ENCODE data around the gene LMBR1. TPM values are rescaled to one million over a fixed set of nuclear protein-coding genes. Genes with fewer than 3 reads are reported as not detected.

Gene LMBR1
- total and polyA plus RNA-seq, 2 donors (not counting 1 experiment from before 2014, with no cell fraction given), result 30.8 to 41.6 TPM

GRCh38 chr7:156898938-156899337 is 6.0 kb upstream of the LMBR1 start:
- no peaks in the 10 kb centered on the region for H3K36me3 ChIP-seq (ENCODE audit: control insufficient read depth, insufficient read depth, low read length)
- no peaks in the 10 kb centered on the region for H4K20me1 ChIP-seq (ENCODE audit: control insufficient read depth, extremely low read depth, insufficient read depth, low read length)
- H3K9ac ChIP-seq (ENCODE audit: insufficient read depth, low read length), result no peak overlapping the region
- H3K4me3 ChIP-seq (replicated peaks in 1 of 4; ENCODE audit: control extremely low read depth in 1 of 4, insufficient read depth in 1 of 4, low read depth in 3 of 4, low read length in 4 of 4), result no peak overlapping the region
- no peak overlapping the region for H3K27ac ChIP-seq (ENCODE audit: insufficient read depth, low read length)
- no peaks in the 10 kb centered on the region for H3K9me3 ChIP-seq (ENCODE audit: control insufficient read depth, insufficient read depth, low read depth, low read length)
- no peak overlapping the region for H3K4me2 ChIP-seq (ENCODE audit: extremely low read depth, insufficient read depth, low read length)
- no peak for DNase-seq (ENCODE audit: low read depth in 2 of 2)
- no peaks in the 10 kb centered on the region for H3K4me1 ChIP-seq (ENCODE audit: control insufficient read depth, extremely low read depth, insufficient read depth, low read length)
- TF ChIP-seq EZH2 (IDR thresholded peaks at IDR 0.05; ENCODE audit: low read length, missing control alignments) (no peak), CTCF (conservative IDR thresholded peaks at IDR 0.05 in 1 of 2, IDR thresholded peaks at IDR 0.05 in 1 of 2; ENCODE audit: low read depth in 1 of 2, low read length in 2 of 2) (no peak)
- H3K27me3 ChIP-seq (ENCODE audit: control insufficient read depth, insufficient read depth, low read length), result no peaks in the 10 kb centered on the region
- no peak overlapping the region for H2AFZ ChIP-seq (ENCODE audit: low read length)
- no peaks in the 10 kb centered on the region for H3K79me2 ChIP-seq (ENCODE audit: control insufficient read depth, insufficient read depth, low read length)

- Histone ChIP-seq H3K79me2 (ENCODE audit: control insufficient read depth, insufficient read depth, low read length) (no peaks in the 10 kb centered on the region), H3K9ac (ENCODE audit: insufficient read depth, low read length) (no peak overlapping the region), H2AFZ (ENCODE audit: low read length) (no peak overlapping the region), H3K36me3 (ENCODE audit: control insufficient read depth, insufficient read depth, low read length) (no peaks in the 10 kb centered on the region), H4K20me1 (ENCODE audit: control insufficient read depth, extremely low read depth, insufficient read depth, low read length) (no peaks in the 10 kb centered on the region), H3K27ac (ENCODE audit: insufficient read depth, low read length) (no peak overlapping the region), H3K27me3 (ENCODE audit: control insufficient read depth, insufficient read depth, low read length) (no peaks in the 10 kb centered on the region), H3K4me2 (ENCODE audit: extremely low read depth, insufficient read depth, low read length) (no peak overlapping the region), H3K4me3 (replicated peaks in 1 of 4; ENCODE audit: control extremely low read depth in 1 of 4, insufficient read depth in 1 of 4, low read depth in 3 of 4, low read length in 4 of 4) (no peak overlapping the region), H3K9me3 (ENCODE audit: control insufficient read depth, insufficient read depth, low read depth, low read length) (no peaks in the 10 kb centered on the region), H3K4me1 (ENCODE audit: control insufficient read depth, extremely low read depth, insufficient read depth, low read length) (no peaks in the 10 kb centered on the region)
- no peak for TF ChIP-seq EZH2 (IDR thresholded peaks at IDR 0.05; ENCODE audit: low read length, missing control alignments)
- TF ChIP-seq CTCF (conservative IDR thresholded peaks at IDR 0.05 in 1 of 2, IDR thresholded peaks at IDR 0.05 in 1 of 2; ENCODE audit: low read depth in 1 of 2, low read length in 2 of 2), result no peak
- peak in 1 of 2 donors; percentile 68 for DNase-seq (ENCODE audit: low read depth in 2 of 2)
These were observed 4.7 kb upstream of the LMBR1 start for GRCh38 chr7:156897673-156898072.

GRCh38 chr7:156896388-156897022 is 3.5 kb upstream of the LMBR1 start:
- Histone ChIP-seq H3K4me2 (ENCODE audit: extremely low read depth, insufficient read depth, low read length) (no peak overlapping the region), H3K36me3 (ENCODE audit: control insufficient read depth, insufficient read depth, low read length) (no peaks in the 10 kb centered on the region), H3K27ac (ENCODE audit: insufficient read depth, low read length) (no peak overlapping the region), H3K79me2 (ENCODE audit: control insufficient read depth, insufficient read depth, low read length) (peaks cover 4% of the 10 kb centered on the region), H3K27me3 (ENCODE audit: control insufficient read depth, insufficient read depth, low read length) (no peaks in the 10 kb centered on the region), H4K20me1 (ENCODE audit: control insufficient read depth, extremely low read depth, insufficient read depth, low read length) (no peaks in the 10 kb centered on the region), H3K4me3 (replicated peaks in 1 of 4; ENCODE audit: control extremely low read depth in 1 of 4, insufficient read depth in 1 of 4, low read depth in 3 of 4, low read length in 4 of 4) (no peak overlapping the region), H2AFZ (ENCODE audit: low read length) (no peak overlapping the region), H3K9me3 (ENCODE audit: control insufficient read depth, insufficient read depth, low read depth, low read length) (no peaks in the 10 kb centered on the region), H3K4me1 (ENCODE audit: control insufficient read depth, extremely low read depth, insufficient read depth, low read length) (peaks cover 3% of the 10 kb centered on the region), H3K9ac (ENCODE audit: insufficient read depth, low read length) (no peak overlapping the region)
- no peak for TF ChIP-seq EZH2 (IDR thresholded peaks at IDR 0.05; ENCODE audit: low read length, missing control alignments)
- no peak for TF ChIP-seq CTCF (conservative IDR thresholded peaks at IDR 0.05 in 1 of 2, IDR thresholded peaks at IDR 0.05 in 1 of 2; ENCODE audit: low read depth in 1 of 2, low read length in 2 of 2)
- no peak for DNase-seq (ENCODE audit: low read depth in 2 of 2)

Data from fibroblast of lung (primary cell).